ENCODE measurements around the gene TNKS1BP1. TPM values are rescaled to one million over a fixed set of nuclear protein-coding genes. Genes with fewer than 3 reads are reported as not detected.

Gene TNKS1BP1
- total and polyA plus RNA-seq, 7 donors = 63.9 to 288 (median 80.1) TPM

- DNase-seq (no peak), ATAC-seq (no peak)
- Histone ChIP-seq H3K27ac (no peak overlapping the region), H3K9me3 (no peaks in the 10 kb centered on the region), H3K36me3 (ENCODE audit: insufficient read depth in 1 of 2, low read depth in 1 of 2) (no peaks in the 10 kb centered on the region), H3K27me3 (ENCODE audit: insufficient read depth in 3 of 3, low read length in 2 of 3) (no peaks in the 10 kb centered on the region), H3K4me1 (no peaks in the 10 kb centered on the region), H3K4me3 (no peak overlapping the region)
- 84 to 85% (median 85%) methylated on average over 7 of the region's 7 CpGs for whole genome bisulfite sequencing, 3 donors
- TF ChIP-seq, protein P1, sequence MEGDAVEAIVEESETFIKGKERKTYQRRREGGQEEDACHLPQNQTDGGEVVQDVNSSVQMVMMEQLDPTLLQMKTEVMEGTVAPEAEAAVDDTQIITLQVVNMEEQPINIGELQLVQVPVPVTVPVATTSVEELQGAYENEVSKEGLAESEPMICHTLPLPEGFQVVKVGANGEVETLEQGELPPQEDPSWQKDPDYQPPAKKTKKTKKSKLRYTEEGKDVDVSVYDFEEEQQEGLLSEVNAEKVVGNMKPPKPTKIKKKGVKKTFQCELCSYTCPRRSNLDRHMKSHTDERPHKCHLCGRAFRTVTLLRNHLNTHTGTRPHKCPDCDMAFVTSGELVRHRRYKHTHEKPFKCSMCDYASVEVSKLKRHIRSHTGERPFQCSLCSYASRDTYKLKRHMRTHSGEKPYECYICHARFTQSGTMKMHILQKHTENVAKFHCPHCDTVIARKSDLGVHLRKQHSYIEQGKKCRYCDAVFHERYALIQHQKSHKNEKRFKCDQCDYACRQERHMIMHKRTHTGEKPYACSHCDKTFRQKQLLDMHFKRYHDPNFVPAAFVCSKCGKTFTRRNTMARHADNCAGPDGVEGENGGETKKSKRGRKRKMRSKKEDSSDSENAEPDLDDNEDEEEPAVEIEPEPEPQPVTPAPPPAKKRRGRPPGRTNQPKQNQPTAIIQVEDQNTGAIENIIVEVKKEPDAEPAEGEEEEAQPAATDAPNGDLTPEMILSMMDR (IDR thresholded peaks at IDR 0.05) = no peak
- intact Hi-C loops (cut with DNase I) = no loop called here
Measured at GRCh38 chr11:57370251-57370650, 45.5 kb upstream of the TNKS1BP1 start.

DNA sequence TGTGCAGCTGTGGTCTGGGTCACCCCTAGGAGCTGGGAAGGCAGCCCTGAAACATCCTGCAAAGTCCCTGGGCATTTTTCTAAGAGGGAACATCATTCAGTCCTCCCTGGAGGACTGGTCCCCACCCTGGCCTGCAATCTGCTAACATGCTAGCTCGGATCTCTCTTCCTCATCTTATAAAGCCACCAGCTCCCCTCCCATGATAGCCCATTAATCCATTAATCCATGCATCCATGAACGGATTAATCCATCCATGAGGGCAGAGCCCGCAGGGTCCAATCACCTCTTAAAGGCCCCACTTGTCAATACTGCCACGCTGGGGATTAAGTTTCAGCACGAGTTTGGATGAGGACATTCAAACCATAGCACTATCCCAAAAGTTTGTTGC, 44.1 kb upstream of the TNKS1BP1 start:
- Histone ChIP-seq H3K27ac (no peak overlapping the region), H3K4me1 (no peaks in the 10 kb centered on the region), H3K36me3 (ENCODE audit: insufficient read depth in 1 of 2, low read depth in 1 of 2) (no peaks in the 10 kb centered on the region), H3K27me3 (ENCODE audit: insufficient read depth in 3 of 3, low read length in 2 of 3) (no peaks in the 10 kb centered on the region), H3K4me3 (no peak overlapping the region), H3K9me3 (no peaks in the 10 kb centered on the region)
- TF ChIP-seq, protein P1 (IDR thresholded peaks at IDR 0.05) = no peak
- ATAC-seq (no peak), DNase-seq (no peak)
- 37 to 57% (median 48%) methylated on average over 5 of the region's 5 CpGs for WGBS, 3 donors
- intact Hi-C loops (cut with DNase I) = no loop called here

- Histone ChIP-seq H3K4me3 (no peak overlapping the region), H3K27ac (no peak overlapping the region), H3K27me3 (ENCODE audit: insufficient read depth in 3 of 3, low read length in 2 of 3) (no peaks in the 10 kb centered on the region), H3K4me1 (no peaks in the 10 kb centered on the region), H3K9me3 (no peaks in the 10 kb centered on the region), H3K36me3 (ENCODE audit: insufficient read depth in 1 of 2, low read depth in 1 of 2) (no peaks in the 10 kb centered on the region)
- intact Hi-C loops (cut with DNase I) = no loop called here
- DNase-seq = no peak
- TF ChIP-seq, protein P1 (IDR thresholded peaks at IDR 0.05) = no peak
- 53 to 63% (median 56%) methylated on average over 19 of the region's 19 CpGs for WGBS, 3 donors
- no peak for ATAC-seq
Measured at GRCh38 chr11:57368106-57368844, 43.5 kb upstream of the TNKS1BP1 start.

- TF ChIP-seq, protein P1 (IDR thresholded peaks at IDR 0.05) = no peak
- H3K4me1 ChIP-seq = no peaks in the 10 kb centered on the region
- no peak for DNase-seq
- H3K27ac ChIP-seq = no peak overlapping the region
- intact Hi-C loops (cut with DNase I) = no loop called here
- H3K36me3 ChIP-seq (ENCODE audit: insufficient read depth in 1 of 2, low read depth in 1 of 2) = no peaks in the 10 kb centered on the region
- WGBS, 3 donors = 82 to 88% (median 84%) methylated on average over 9 of the region's 9 CpGs
- H3K9me3 ChIP-seq = no peaks in the 10 kb centered on the region
- H3K4me3 ChIP-seq = no peak overlapping the region
- no peaks in the 10 kb centered on the region for H3K27me3 ChIP-seq (ENCODE audit: insufficient read depth in 3 of 3, low read length in 2 of 3)
- ATAC-seq = no peak
Measured at GRCh38 chr11:57364851-57365660, 40.3 kb upstream of the TNKS1BP1 start.
